SK-MEL-5 (cell line): ENCODE measurements around the gene MYBPC3. TPM values are rescaled to one million over a fixed set of nuclear protein-coding genes. Genes with fewer than 3 reads are reported as not detected.

Source experiments
- DNase-seq: peaks from one replicate; pipeline ENCODE4 v3.0.0-alpha.2; 2016; ENCODE audit warnings: low read depth, low spot score
- in situ Hi-C: cut with HindIII; loops from 2 replicates; pipeline ENCODE4 v1.10.0; 2016; ENCODE audit warnings: low sequenced_read_pairs, high pct_unique_total_duplicates, low pct_unique_long_range_greater_than_20kb
- small RNA-seq, 2 experiments: library from RNA; depleted of rRNA; stranded (forward); fragments of <200 nt; gene quantifications; one replicate each; pipeline ENCODE3, GENCODE V24; 2014
- total RNA-seq: library from RNA; depleted of rRNA; stranded (reverse); fragments of >200 nt; shearing (Covaris generic); gene quantifications from 2 replicates; pipeline ENCODE4 v1.2.3, GENCODE V29; 2014; rRNA removed

The MYBPC3 gene
- total RNA-seq, 1 experiment from 2014 or later, result not detected

DNA sequence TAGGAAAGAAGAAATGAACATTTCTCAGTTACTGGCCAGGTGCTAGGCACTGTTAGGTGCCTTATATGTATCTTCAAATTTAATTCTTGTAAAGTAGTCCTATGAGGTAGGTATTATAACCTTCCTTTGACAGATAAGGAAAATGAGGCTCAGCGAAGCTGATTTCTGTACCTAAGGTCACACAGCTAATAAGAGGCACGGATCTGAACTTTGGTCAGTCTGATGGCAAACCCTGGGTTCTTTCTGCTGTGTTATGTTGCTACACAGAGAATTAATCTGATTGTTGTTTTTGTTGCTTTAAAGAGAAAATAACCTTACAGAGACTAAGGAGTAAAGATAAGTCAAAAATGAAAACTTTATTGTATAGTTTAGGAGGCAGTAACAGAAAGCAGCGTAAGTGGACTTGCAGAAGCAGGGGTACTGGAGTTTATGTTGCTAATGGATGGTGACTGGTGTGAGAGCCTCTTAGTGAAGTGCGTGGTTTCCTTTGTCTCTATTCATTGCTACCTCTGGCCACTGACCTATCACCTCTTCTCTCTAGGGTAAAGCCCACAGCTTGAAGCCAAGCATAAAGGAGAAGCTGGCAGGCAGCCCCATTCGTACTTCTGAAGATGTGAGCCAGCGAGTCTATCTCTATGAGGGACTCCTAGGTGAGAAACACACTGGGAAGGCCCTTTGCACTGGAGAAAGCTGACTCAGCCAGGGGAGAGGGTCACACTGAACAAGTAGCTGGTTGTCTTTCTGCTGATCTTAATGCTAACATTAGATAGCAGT, 44.3 kb downstream of the MYBPC3 start:
- in situ Hi-C loops, result no loop called here
- no peak for DNase-seq

DNA sequence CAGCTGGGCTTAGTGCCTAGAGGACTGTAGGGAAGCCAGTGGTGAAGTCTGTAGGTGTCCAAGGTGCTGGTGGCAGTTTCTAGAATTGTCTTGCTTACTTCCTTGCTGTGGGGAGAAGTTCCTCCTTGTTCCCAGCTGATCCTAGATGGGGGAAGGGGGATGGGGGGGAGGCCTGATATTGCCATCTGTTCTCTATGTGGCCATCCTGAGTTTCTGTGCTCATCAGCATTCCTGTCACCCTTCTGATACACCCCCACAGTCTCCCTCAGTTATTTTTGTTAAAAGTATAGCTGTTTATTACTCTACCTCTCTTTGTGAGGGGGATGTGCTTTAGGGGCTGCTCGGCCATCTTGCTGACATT, 46.0 kb downstream of the MYBPC3 start:
- in situ Hi-C loops, result no loop called here
- DNase-seq, result no peak

DNA sequence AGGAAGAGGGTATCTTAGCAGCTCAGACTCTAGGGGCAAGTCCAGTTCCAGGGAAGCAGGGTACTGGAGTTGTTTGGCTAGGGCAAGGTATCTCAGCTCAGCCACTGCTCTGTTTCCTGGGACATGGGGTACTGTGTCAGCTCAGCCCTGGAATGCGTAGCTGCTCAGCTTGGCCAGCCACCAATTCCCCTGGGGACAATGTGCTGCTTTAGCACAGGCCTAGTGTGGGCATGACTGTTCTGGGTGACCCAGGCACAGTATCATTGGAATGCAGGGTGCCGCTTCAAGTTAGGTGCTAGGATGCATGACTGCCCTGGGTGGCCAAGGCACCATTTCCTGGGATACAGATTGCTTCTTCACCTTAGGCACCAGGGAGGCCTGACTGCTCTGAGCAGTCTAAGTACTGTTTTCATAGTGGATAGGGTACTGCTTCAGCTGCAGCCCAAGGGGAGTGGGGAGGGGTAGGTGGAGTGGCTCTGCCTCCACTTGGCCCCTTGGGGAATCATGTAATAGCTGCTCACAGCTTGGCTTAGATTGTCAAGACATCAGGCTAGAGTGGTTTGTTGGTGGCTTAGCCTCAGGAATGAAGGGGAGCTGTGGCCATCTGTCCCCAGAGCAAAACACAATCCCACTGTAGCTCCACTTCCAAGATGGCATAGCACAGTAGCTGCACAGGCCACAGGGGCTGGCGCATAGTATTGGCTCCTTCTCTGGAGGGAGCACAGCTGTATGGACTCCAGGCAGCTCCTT, 46.6 kb downstream of the MYBPC3 start:
- DNase-seq, result no peak
- in situ Hi-C loops, result no loop called here

DNA sequence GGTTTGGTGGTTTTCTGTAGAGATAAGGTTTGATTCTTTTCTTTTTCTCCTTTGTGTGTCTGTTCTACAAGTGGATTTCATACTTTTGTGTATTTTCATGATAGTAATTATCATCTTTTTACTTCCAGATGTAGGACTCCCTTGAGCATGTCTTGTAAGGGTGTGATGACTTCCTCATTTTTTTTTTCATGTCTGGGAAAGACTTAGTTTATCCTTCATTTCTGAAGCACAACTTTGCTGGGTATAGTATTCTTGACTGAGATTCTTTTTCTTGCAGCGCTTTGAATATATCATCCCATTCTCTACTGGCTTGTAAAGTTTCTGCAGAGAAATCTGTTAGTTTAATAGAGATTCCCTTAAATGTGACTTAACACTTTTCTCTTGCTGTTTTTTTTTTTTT, 49.6 kb downstream of the MYBPC3 start:
- no peak for DNase-seq
- in situ Hi-C loops, result no loop called here

DNA sequence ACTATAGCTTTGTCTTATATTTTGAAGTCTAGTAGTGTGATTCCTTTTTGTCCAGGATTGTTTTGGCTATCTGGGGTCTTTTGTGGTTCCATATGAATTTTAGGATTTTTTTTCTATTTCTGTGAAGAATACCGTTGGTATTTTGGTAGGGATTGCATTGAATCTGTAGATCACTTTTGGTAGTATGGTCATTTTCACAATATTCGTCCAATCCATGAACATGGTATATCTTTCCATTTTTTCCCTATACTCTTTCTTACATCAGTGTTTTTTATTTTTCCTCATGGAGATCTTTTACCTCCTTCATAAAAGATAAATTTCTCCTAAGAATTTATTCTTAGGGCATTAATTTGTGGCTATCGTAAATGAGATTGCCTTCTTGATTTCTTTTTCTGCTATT, 53.4 kb downstream of the MYBPC3 start:
- DNase-seq, result no peak
- in situ Hi-C loops, result no loop called here

DNA sequence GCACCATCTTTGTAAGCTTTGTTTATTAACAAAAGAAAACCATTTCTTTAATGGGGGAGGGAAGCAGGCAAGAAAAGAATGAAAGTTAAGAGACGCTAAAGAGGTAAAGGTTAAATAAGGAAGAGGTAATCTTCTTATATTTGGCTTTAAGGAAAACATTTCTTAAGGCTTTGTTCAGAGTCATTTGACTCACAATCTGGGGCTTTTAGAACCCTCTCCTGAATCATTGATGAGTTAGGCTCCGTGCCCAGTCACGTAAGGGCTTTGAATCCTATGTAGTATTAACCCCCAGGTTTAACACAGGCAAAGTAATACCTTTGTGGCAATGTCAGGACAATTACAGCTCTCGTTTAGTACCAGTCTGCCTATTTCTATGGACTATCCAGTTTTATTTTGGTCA, 56.5 kb downstream of the MYBPC3 start:
- in situ Hi-C loops, result no loop called here
- no peak for DNase-seq

DNA sequence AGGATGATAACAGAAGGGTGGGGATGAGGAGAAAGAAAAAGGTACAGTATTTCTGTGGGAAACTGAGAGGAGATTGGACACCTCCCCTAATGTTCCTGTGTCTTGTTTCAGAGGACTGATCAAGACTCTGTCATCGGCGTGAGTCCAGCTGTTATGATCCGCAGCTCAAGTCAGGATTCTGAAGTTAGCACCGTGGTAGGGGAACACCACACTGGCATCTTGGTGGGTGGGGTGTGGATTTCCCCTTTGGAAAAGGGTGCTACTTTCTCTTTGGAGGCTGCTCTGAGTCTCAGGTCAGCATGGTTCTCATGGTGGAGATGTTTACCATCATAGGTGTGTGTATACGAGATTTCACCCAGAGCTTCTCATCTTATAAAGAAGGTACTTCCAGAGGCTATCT, 57.1 kb downstream of the MYBPC3 start:
- DNase-seq, result no peak
- in situ Hi-C loops, result no loop called here

DNA sequence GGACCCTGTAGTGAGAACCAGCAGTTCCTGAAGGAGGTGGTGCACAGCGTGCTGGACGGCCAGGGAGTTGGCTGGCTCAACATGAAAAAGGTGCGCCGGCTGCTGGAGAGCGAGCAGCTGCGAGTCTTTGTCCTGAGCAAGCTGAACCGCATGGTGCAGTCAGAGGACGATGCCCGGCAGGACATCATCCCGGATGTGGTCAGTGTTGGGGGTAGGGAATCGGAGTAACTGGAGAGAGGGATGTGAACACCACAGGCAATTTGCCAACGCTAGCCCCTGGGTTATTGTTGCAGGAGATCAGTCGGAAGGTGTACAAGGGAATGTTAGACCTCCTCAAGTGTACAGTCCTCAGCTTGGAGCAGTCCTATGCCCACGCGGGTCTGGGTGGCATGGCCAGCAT, 62.6 kb downstream of the MYBPC3 start:
- no peak for DNase-seq
- in situ Hi-C loops, result no loop called here

DNA sequence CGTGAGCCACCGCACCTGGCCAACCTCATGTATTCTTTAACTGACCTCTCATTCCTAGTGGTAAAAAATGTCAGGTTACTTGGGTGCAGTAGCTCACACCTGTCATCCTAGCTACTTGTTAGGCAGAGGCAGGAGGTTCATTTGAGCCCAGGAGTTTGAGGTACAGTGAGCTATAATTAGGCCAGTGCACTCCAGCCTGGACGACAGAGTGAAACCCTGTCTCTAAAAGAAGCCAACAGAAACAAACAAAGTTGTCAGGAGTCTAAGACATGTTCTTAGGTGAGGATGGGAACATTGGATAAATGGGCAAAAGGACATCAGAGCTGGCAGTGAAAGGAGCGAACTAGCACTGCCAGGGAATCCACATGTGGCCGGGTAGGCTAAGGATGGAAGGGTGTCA, 64.4 kb downstream of the MYBPC3 start:
- DNase-seq, result no peak
- in situ Hi-C loops, result no loop called here

DNA sequence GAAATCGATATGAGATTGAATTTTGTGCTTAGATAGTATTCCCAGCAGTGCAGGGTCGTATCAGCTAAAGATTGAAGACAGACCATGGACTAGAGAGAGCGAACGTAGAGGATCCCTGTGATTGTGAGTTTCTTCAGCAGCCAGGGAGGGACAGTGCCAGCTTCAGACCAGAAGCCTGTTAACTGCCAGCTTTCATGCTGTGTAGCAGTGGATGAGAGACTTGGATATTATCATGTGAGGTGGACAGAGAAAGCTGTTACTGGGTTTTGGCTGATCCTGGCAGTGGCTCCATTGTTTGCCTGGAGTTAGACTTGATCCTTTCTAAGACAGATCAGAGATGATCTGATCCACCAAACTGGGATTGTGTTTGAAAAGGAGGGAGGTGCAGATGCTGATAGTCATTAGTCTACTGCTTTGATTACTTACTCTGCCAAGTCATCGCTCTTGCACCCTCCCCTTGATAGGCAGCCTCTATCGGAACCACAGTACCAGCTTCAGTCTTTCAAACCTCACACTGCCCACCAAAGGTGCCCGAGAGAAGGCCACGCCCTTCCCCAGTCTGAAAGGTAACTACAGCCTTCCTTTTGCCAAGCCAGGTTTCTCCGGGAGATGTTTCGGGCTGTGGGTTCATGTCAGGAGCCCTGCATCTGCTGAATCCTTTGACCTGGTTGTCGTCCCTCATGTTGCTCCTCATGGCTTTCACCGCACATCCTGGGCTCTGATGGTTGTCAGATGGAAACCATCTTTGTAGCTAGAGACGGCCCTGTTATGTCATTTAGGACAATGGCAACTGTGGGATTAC, 66.3 kb downstream of the MYBPC3 start:
- in situ Hi-C loops, result no loop called here
- no peak for DNase-seq

DNA sequence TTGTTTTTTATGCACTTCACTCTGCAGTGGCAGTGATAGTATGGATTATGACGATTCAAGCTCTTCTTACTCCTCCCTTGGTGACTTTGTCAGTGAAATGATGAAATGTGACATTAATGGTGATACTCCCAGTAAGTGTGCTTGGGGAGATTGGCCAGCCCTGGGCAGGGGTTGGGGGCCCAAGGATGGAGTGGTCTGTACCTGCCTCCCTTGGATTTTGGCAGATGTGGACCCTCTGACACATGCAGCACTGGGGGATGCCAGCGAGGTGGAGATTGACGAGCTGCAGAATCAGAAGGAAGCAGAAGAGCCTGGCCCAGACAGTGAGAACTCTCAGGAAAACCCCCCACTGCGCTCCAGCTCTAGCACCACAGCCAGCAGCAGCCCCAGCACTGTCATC, 68.4 kb downstream of the MYBPC3 start:
- in situ Hi-C loops, result no loop called here
- no peak for DNase-seq

DNA sequence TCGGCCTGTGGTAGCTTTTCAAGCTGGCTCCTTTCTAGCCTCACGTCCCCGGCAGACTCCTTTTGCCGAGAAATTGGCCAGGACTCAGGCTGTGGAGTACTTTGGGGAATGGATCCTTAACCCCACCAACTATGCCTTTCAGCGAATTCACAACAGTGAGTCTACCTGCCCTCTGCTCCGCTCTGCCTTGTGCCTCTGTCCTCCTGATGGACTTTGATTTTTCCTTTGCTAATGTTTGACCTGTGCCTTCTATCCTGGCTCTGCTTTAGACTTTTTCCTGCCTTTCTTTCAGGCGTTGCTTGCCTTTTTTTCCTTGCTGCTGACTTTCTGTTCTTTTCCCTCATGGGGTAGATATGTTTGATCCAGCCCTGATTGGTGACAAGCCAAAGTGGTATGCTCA, 70.0 kb downstream of the MYBPC3 start:
- in situ Hi-C loops, result no loop called here
- no peak for DNase-seq

Small RNAs within 50 kb of the gene (small RNA-seq; reads per million reads assigned to genes)
- gene MIR4487, result 0 reads per million in 2 experiments

Other genes with a start within 250 kb of the MYBPC3 start
- 61.7 and 62.9 TPM in 2 replicates for gene ARFGAP2, start 175.8 kb downstream of the MYBPC3 start, total RNA-seq
- gene PACSIN3, start 166.3 kb downstream of the MYBPC3 start, total RNA-seq, result 33.7 and 36.3 TPM in 2 replicates
- gene DDB2, start 137.7 kb downstream of the MYBPC3 start, total RNA-seq, result 56.7 and 62.4 TPM in 2 replicates
- gene ACP2, start 103.9 kb downstream of the MYBPC3 start, total RNA-seq, result 38.8 and 44.8 TPM in 2 replicates
- 6.7 and 7.4 TPM in 2 replicates for gene NR1H3, start 94.7 kb downstream of the MYBPC3 start, total RNA-seq
- gene MADD, start 82.6 kb downstream of the MYBPC3 start, total RNA-seq, result 15.7 and 16.2 TPM in 2 replicates
- gene SPI1, start 25.8 kb upstream of the MYBPC3 start, total RNA-seq, result not detected in 2 replicates
- 34.9 and 38.6 TPM in 2 replicates for gene SLC39A13, start 55.9 kb upstream of the MYBPC3 start, total RNA-seq
- 152 and 165 TPM in 2 replicates for gene PSMC3, start 73.7 kb upstream of the MYBPC3 start, total RNA-seq
- not detected in 2 replicates for gene RAPSN, start 96.4 kb upstream of the MYBPC3 start, total RNA-seq
- gene CELF1, start 200.4 kb upstream of the MYBPC3 start, total RNA-seq, result 86.7 and 95.1 TPM in 2 replicates
- 70.7 and 76.8 TPM in 2 replicates for gene PTPMT1, start 212.9 kb upstream of the MYBPC3 start, total RNA-seq
- 26.1 and 26.5 TPM in 2 replicates for gene KBTBD4, start 226.3 kb upstream of the MYBPC3 start, total RNA-seq
- gene NDUFS3, start 226.4 kb upstream of the MYBPC3 start, total RNA-seq, result 134 and 156 TPM in 2 replicates
- gene FAM180B, start 234.0 kb upstream of the MYBPC3 start, total RNA-seq, result 0.63 and 0.85 TPM in 2 replicates
- not detected in 2 replicates for gene C1QTNF4, start 241.7 kb upstream of the MYBPC3 start, total RNA-seq